SK-N-MC (cell line): ENCODE results near the gene MYL10.

Experiments used
- EZH2 ChIP-seq: fragments of 200-600 bp; sonication (generic); IDR thresholded peaks from one replicate; pipeline ENCODE4 v1.6.1; 2017; ENCODE audit warnings: antibody characterized with exemption
- POLR2AphosphoS5 ChIP-seq: IDR thresholded peaks from 2 replicates; pipeline ENCODE4 v1.6.1; 2012; ENCODE audit warnings: mild to moderate bottlenecking, low read depth, low read length, borderline replicate concordance

DNA sequence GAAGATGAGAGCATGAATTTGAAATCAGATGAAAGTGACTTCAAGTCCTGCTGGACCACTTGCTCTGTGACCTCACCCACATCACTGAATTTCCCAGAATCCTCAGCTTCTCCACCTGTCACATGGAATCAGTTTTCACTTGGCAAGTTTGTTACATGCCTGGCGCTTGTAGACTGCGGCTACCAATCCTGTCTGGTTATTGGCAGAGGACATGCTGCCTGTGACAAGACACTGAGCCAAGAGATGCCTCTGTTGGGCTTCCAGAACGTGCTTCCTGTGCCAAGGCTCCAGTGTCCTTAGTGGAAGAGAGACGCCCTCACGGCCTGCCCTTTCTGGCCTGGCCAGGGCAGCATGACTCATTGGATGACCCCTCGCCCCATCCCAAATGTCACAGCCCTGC is 4.4 kb upstream of the MYL10 start:
- TF ChIP-seq EZH2 = no peak
- TF ChIP-seq POLR2AphosphoS5 = no peak
